ENCODE results near the gene BHLHE23.
"Not testable (repeated sequence)": the region's sequence is repeated elsewhere in the genome, so short reads cannot be mapped to it uniquely, and the experiment has no call there.

- TF ChIP-seq CTCF (conservative IDR thresholded peaks at IDR 0.05 in 1 of 2, IDR thresholded peaks at IDR 0.05 in 1 of 2; ENCODE audit: low read depth in 1 of 2, low read length in 2 of 2); EZH2 (IDR thresholded peaks at IDR 0.05; ENCODE audit: low read length, missing control alignments): not testable (repeated sequence)
Observed at GRCh38 chr20:63034710-63035602, 28.2 kb upstream of the BHLHE23 start.
